SU-DHL-6 (cell line): Measurements from ENCODE around the gene CST3.

Experiments used
- CTCF ChIP-seq: fragments of 200-600 bp; sonication (generic); IDR thresholded peaks from one replicate; pipeline ENCODE4 v1.5.1; 2017; ENCODE audit warnings: antibody characterized with exemption, mild to moderate bottlenecking, low read length, moderate library complexity; ENCODE audit not compliant: insufficient read depth, poor library complexity, severe bottlenecking
- EZH2phosphoT487 ChIP-seq: fragments of 200-600 bp; sonication (generic), shearing (Covaris generic); conservative IDR thresholded peaks from 2 replicates; pipeline ENCODE4 v1.6.1; 2018; ENCODE audit warnings: mild to moderate bottlenecking, antibody characterized with exemption, low read length, moderate library complexity, mixed read lengths

GRCh38 chr20:23608251-23608846, 29.4 kb downstream of the CST3 start:
- no peak for TF ChIP-seq CTCF
- TF ChIP-seq EZH2phosphoT487, result no peak
